H9 (cell line): ENCODE measurements around the gene MFSD1. TPM values are rescaled to one million over a fixed set of nuclear protein-coding genes. Genes with fewer than 3 reads are reported as not detected.

Experiments used
- DNase-seq: peaks from one replicate; pipeline ENCODE4 v3.0.0-alpha.2; 2017
- H2AFZ ChIP-seq: one replicate; pipeline ENCODE4 v1.6.1; 2013; ENCODE audit warnings: mild to moderate bottlenecking, low read length, control low read depth, moderate library complexity
- H2AK5ac ChIP-seq: 2 replicates; pipeline ENCODE4 v1.6.1; 2013; ENCODE audit warnings: low read length, control low read depth, mixed read lengths; ENCODE audit not compliant: insufficient read length
- H2BK120ac ChIP-seq: one replicate; pipeline ENCODE4 v1.6.1; 2013; ENCODE audit warnings: low read depth, mild to moderate bottlenecking, low read length, control low read depth, inconsistent platforms; ENCODE audit not compliant: poor library complexity, severe bottlenecking
- H2BK12ac ChIP-seq: 2 replicates; pipeline ENCODE4 v1.6.1; 2013; ENCODE audit warnings: low read length, control low read depth, mixed read lengths, low read depth; ENCODE audit not compliant: insufficient read length
- H2BK15ac ChIP-seq: 2 replicates; pipeline ENCODE4 v1.6.1; 2013; ENCODE audit warnings: low read depth, low read length, control low read depth
- H2BK20ac ChIP-seq: one replicate; pipeline ENCODE4 v1.6.1; 2013; ENCODE audit warnings: low read depth, mild to moderate bottlenecking, low read length, control low read depth, inconsistent platforms; ENCODE audit not compliant: poor library complexity, severe bottlenecking
- H2BK5ac ChIP-seq: 2 replicates; pipeline ENCODE4 v1.6.1; 2013; ENCODE audit warnings: low read length, control low read depth, mixed read lengths; ENCODE audit not compliant: insufficient read length
- H3K14ac ChIP-seq: 2 replicates; pipeline ENCODE4 v1.6.1; 2013; ENCODE audit warnings: low read length, control low read depth; ENCODE audit not compliant: insufficient read depth
- H3K18ac ChIP-seq: 2 replicates; pipeline ENCODE4 v1.6.1; 2013; ENCODE audit warnings: low read depth, mild to moderate bottlenecking, mixed read lengths, low read length, control low read depth; ENCODE audit not compliant: insufficient read length
- H3K23ac ChIP-seq: 2 replicates; pipeline ENCODE4 v1.6.1; 2013; ENCODE audit warnings: low read length, control low read depth, mixed read lengths, low read depth; ENCODE audit not compliant: insufficient read length
- H3K23me2 ChIP-seq: 2 replicates; pipeline ENCODE4 v1.6.1; 2013; ENCODE audit warnings: low read depth, mild to moderate bottlenecking, mixed read lengths, low read length, control low read depth; ENCODE audit not compliant: insufficient read length, poor library complexity, severe bottlenecking
- H3K27ac ChIP-seq: 2 replicates; pipeline ENCODE4 v1.5.1; 2013; ENCODE audit warnings: low read length, control low read depth, mixed read lengths, low read depth; ENCODE audit not compliant: insufficient read length
- H3K27me3 ChIP-seq: 2 replicates; pipeline ENCODE4 v1.6.1; 2013; ENCODE audit warnings: low read length, control low read depth, inconsistent platforms; ENCODE audit not compliant: insufficient read depth
- H3K4ac ChIP-seq: 2 replicates; pipeline ENCODE4 v1.6.1; 2013; ENCODE audit warnings: low read depth, mild to moderate bottlenecking, control low read depth, inconsistent platforms, low read length, moderate library complexity
- H3K4me1 ChIP-seq: 2 replicates; pipeline ENCODE4 v1.6.1; 2013; ENCODE audit warnings: low read length, control low read depth, inconsistent platforms; ENCODE audit not compliant: insufficient read depth
- H3K4me2 ChIP-seq: 2 replicates; pipeline ENCODE4 v1.6.1; 2013; ENCODE audit warnings: low read length, control low read depth, mixed read lengths; ENCODE audit not compliant: insufficient read length, insufficient read depth
- H3K56ac ChIP-seq: 2 replicates; pipeline ENCODE4 v1.6.1; 2013; ENCODE audit warnings: low read depth, mild to moderate bottlenecking, mixed read lengths, low read length, control low read depth; ENCODE audit not compliant: insufficient read length
- H3K79me1 ChIP-seq: 2 replicates; pipeline ENCODE4 v1.6.1; 2013; ENCODE audit warnings: low read depth, mild to moderate bottlenecking, moderate library complexity, low read length, control low read depth, inconsistent platforms; ENCODE audit not compliant: insufficient read depth, poor library complexity, severe bottlenecking
- H3K79me2 ChIP-seq: 2 replicates; pipeline ENCODE4 v1.6.1; 2013; ENCODE audit warnings: low read length, control low read depth, inconsistent platforms; ENCODE audit not compliant: insufficient read depth
- H3K9ac ChIP-seq: 2 replicates; pipeline ENCODE4 v1.6.1; 2013; ENCODE audit warnings: low read length, control low read depth, mixed read lengths; ENCODE audit not compliant: insufficient read length; ENCODE audit errors: extremely low read depth
- H3K9me3 ChIP-seq: one replicate; pipeline ENCODE4 v1.6.1; 2013; ENCODE audit warnings: low read depth, low read length, inconsistent platforms; ENCODE audit not compliant: control insufficient read depth
- H3T11ph ChIP-seq: one replicate; pipeline ENCODE4 v1.6.1; 2013; ENCODE audit warnings: mild to moderate bottlenecking, low read length, control low read depth, inconsistent platforms
- H4K20me1 ChIP-seq: one replicate; pipeline ENCODE4 v1.6.1; 2013; ENCODE audit not compliant: control insufficient read depth, insufficient read length, insufficient read depth
- H4K5ac ChIP-seq: 2 replicates; pipeline ENCODE4 v1.6.1; 2013; ENCODE audit warnings: low read depth, mild to moderate bottlenecking, mixed read lengths, low read length, control low read depth; ENCODE audit not compliant: insufficient read length
- H4K8ac ChIP-seq: replicated peaks from 2 replicates; pipeline ENCODE4 v1.6.1; 2013; ENCODE audit warnings: low read length, control low read depth, mixed read lengths, low read depth; ENCODE audit not compliant: insufficient read length
- H4K91ac ChIP-seq: 2 replicates; pipeline ENCODE4 v1.6.1; 2013; ENCODE audit warnings: low read depth, mild to moderate bottlenecking, moderate library complexity, mixed read lengths, low read length, control low read depth; ENCODE audit not compliant: insufficient read length
- H3K27ac Mint-ChIP-seq, 3 experiments: 2 replicates in 2 of 3; 3 replicates in 1 of 3; pipeline ENCODE4 v1.8.0; 2020 to 2021; ENCODE audit warnings: mixed read lengths in 3 of 3, mild to moderate bottlenecking in 1 of 3, moderate library complexity in 1 of 3
- H3K27me3 Mint-ChIP-seq: 2 replicates; pipeline ENCODE4 v1.8.0; 2021; ENCODE audit warnings: low read depth, mild to moderate bottlenecking, moderate library complexity, mixed read lengths
- H3K36me3 Mint-ChIP-seq, 3 experiments: 2 replicates in 2 of 3; 3 replicates in 1 of 3; pipeline ENCODE4 v1.8.0; 2020 to 2021; ENCODE audit warnings: low read depth in 3 of 3, mixed read lengths in 3 of 3; ENCODE audit not compliant: insufficient read depth in 1 of 3
- H3K4me1 Mint-ChIP-seq, 2 experiments: 2 replicates each; pipeline ENCODE4 v1.8.0; 2020; ENCODE audit warnings: mixed read lengths in 2 of 2
- H3K4me3 Mint-ChIP-seq, 2 experiments: 2 replicates in 1 of 2; 3 replicates in 1 of 2; pipeline ENCODE4 v1.8.0; 2020 to 2021; ENCODE audit warnings: mild to moderate bottlenecking in 2 of 2, mixed read lengths in 2 of 2, moderate library complexity in 1 of 2
- H3K9me3 Mint-ChIP-seq, 2 experiments: 2 replicates in 1 of 2; 3 replicates in 1 of 2; pipeline ENCODE4 v1.8.0; 2020; ENCODE audit warnings: mild to moderate bottlenecking in 2 of 2, mixed read lengths in 2 of 2, moderate library complexity in 1 of 2
- CTCF ChIP-seq: fragments of 200-600 bp; sonication (generic); conservative IDR thresholded peaks from 3 replicates; pipeline ENCODE4 v1.8.0; 2021; ENCODE audit warnings: antibody characterized with exemption, mild to moderate bottlenecking
- WGBS: extraction: QIAGEN DNeasy Blood & Tissue Kit; methylation state at CpG from one replicate; pipeline ENCODE4 v1.1.7; 2013; ENCODE audit warnings: missing lambda C conversion rate, low lambda C conversion rate, mixed read lengths; ENCODE audit not compliant: insufficient read length; ENCODE audit errors: extremely low coverage; 5-methylcytosine and 5-hydroxymethylcytosine counted together
- total RNA-seq: library from RNA; stranded (reverse); gene quantifications from 2 replicates; pipeline ENCODE4 v1.2.1, GENCODE V29; 2021

The MFSD1 gene
- total RNA-seq, 1 experiment from 2014 or later = 9.5 TPM

GRCh38 chr3:158839966-158840365 is 38.1 kb downstream of the MFSD1 start:
- Histone ChIP-seq H3K9me3 (no peaks in the 10 kb centered on the region), H2BK120ac (no peak overlapping the region), H2BK12ac (no peak overlapping the region), H2BK15ac (no peak overlapping the region), H3K4me1 (no peaks in the 10 kb centered on the region), H2AFZ (no peak overlapping the region), H3K14ac (no peak overlapping the region), H4K8ac (no peak overlapping the region), H3K23ac (no peak overlapping the region), H3K79me1 (no peaks in the 10 kb centered on the region), H3K23me2 (no peaks in the 10 kb centered on the region), H3K56ac (no peak overlapping the region), H3K9ac (no peak overlapping the region), H3K18ac (no peak overlapping the region), H3K4me2 (no peak overlapping the region), H3K27ac (no peak overlapping the region), H2BK20ac (no peak overlapping the region), H3K4ac (no peak overlapping the region), H2BK5ac (no peak overlapping the region), H4K20me1 (no peaks in the 10 kb centered on the region), H4K5ac (no peak overlapping the region), H3T11ph (no peak overlapping the region), H3K79me2 (no peaks in the 10 kb centered on the region), H3K27me3 (no peaks in the 10 kb centered on the region), H2AK5ac (no peak overlapping the region), H4K91ac (no peak overlapping the region)
- H3K4me1 Mint-ChIP-seq = peaks cover 0 to 5% of the 10 kb centered on the region in 2 experiments; a peak in 1 of 4 replicates
- H3K9me3 Mint-ChIP-seq = no peaks in the 10 kb centered on the region
- DNase-seq = no peak
- no CpG with 5 or more reads among the region's 6 CpGs for WGBS
- TF ChIP-seq CTCF = no peak
- H3K27me3 Mint-ChIP-seq = peaks cover 4% of the 10 kb centered on the region; the same call in 1 of the 2 replicates
- H3K27ac Mint-ChIP-seq = no peak overlapping the region
- H3K4me3 Mint-ChIP-seq = no peak overlapping the region
- no peaks in the 10 kb centered on the region for H3K36me3 Mint-ChIP-seq
